DMS153 treated with DMSO at 0.1 percent for 48 hours (cell line): ENCODE measurements around the gene ANO2.

ENCODE experiments used
- DNase-seq: peaks from one replicate; lab custom pipeline; 2025; ENCODE audit not compliant: unreplicated experiment; lab: John Stamatoyannopoulos, UW

Gene ANO2

DNA sequence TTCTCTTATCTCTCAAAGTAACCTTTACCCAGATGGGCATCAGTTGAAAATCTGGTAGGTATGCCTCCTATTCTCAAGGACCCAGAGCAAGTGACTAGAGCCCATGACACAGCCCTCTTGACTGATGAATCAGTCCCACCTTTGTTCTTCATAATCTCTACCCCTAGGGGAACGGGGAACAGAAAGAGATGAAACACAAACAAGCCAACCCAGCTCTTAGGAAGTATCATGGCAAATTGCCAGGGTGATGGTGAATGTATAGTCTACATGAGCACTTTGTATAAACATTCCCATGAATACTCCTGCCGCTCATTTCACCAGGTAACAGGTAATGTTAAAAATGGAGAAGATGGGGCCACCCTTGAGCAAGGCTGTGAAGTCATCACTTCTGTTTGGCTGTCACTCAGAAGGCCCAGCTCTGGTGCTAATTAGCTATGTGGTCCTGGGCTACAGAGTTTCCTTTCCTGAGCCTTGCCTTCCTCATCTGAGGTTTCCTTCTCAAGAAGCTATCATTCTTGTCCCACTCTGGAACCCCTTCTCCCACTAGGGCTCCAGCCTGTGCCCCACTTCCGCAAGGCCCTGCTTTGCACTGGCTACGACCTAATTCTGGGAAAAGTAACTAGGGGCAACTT, 161.7 kb downstream of the ANO2 start:
- no peak for DNase-seq

GRCh38 chr12:5780536-5780935, 164.5 kb downstream of the ANO2 start:
- DNase-seq, result no peak

GRCh38 chr12:5779401-5779800, 165.7 kb downstream of the ANO2 start:
- no peak for DNase-seq

- DNase-seq, result no peak
Measured at GRCh38 chr12:5778821-5779220, 166.2 kb downstream of the ANO2 start.

DNA sequence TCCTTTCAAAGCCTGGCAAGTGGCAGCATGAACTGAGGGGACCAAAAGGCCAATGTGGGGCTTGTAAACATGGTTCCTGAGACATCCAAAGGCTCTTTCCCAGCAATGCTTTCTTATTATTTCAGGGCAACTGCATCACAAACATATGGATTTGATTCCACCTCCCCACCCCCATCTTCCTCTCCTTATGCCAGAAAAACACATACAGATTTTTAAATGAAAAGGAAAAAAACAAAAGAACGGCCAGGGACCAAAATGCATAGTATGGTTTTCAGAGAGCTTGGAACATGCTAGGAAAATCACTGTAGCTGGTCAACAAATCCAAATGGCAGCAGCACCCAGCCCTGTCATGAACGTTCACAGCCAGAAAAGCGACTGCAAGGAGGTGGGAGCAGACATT, 167.6 kb downstream of the ANO2 start:
- DNase-seq, result no peak

GRCh38 chr12:5776091-5776490, 169.0 kb downstream of the ANO2 start:
- DNase-seq, result no peak

- no peak for DNase-seq
Measured at GRCh38 chr12:5773550-5773949, 171.5 kb downstream of the ANO2 start.

DNA sequence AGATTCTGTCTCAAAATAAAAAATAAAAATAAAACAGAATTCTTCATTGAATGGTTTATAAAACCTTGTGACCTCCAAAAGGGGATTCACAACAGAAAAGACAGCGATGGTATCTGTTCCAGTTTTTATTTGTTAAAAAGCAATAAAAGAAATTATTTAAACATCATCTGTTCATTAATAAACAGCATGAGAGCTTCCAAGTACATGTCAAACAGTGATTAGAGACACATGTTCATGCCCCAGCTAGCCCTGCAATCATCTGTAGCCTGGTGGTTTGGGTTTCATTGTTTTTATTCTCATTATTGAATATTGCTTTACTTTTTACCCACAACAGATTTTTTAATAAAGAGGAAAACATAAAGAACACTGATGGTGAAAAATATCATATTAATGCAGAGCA, 173.3 kb downstream of the ANO2 start:
- no peak for DNase-seq

DNA sequence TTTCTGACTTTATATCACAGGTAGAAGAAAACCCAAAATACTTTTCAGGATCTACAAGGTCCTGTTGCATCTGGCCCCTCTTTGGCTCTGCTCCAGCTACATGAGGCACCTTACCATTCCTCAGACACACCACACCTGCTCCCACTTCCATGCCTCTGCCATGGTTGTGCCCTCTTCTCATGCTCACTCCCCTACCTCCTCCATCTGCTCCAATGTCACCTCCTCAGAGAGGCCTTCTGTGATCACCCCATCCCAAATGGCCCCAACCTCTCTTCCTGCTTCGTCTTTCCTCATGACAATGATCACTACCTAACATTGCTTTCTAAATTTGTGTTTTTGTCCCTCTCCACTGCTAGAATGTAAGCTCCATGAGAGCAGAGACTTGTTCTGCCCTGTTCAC, 174.3 kb downstream of the ANO2 start:
- DNase-seq, result no peak

DNA sequence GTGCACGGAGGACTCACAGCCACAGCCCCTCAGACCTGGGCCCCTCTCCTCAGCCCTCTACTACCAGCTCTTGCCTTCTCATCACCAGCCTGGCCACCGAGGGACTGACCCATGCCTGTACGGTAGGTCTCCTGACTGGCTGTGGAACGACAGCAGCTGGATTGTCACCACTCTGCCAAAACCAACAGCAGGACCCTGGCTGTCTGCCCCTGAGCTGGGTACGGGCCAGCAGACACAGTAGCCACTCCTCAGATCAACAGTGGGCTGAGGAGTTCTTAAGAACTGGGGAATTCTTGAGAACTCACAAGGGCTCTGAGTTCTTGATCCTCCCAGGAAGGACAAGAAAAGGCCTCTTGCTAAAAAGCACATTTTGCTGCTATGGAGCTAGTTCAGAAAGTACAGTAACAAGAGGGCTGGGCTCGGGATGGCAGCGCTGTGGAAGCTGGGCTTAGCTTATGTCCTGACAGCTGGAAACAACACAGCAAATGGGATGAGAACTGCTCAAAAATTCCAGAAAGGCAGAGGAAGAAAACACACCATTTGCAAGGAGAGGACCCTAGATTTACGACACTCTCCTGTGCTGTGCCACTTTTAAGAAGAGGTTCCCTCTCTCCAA, 176.4 kb downstream of the ANO2 start:
- DNase-seq, result no peak

DNA sequence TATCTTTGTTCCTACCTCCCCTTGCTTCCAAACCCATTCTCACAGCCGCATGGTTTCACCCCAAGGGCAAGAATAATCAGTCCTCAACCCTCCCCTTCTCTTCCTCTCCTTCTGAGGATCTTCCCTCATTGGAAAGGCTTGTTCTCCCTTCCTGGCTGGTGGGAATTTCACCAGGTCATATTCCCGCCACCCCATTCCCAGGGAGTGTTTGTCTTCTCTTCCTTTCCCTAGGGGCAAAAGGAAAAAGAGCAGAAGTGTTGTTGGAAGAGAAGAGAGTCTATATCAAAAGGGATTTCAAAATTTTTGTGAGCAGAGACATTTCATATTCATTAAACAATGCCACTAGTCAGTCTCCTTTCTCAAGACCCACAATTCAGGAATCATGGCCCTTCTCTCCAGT, 176.9 kb downstream of the ANO2 start:
- no peak for DNase-seq

GRCh38 chr12:5758347-5758746, 186.7 kb downstream of the ANO2 start:
- no peak for DNase-seq

- no peak for DNase-seq
Measured at GRCh38 chr12:5756338-5756842, 188.7 kb downstream of the ANO2 start.

DNA sequence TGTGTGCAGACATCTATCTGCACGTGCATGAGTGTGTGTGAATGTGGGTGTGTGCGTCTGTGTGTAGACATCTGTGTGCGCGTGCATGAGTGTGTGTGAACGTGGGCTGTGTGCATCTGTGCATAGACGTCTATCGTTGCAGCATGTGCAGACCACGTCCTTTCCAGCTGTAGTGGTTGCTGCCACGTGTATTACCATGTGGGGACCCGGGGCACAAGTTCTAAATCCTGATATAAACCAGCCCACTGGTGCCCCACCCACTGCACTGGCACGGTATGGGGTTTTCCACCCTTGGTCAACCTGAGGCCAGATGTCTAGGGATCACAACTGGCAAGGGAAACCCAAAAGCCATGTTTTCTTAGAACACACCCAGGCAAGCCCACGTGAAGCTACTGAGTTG, 197.0 kb downstream of the ANO2 start:
- DNase-seq, result no peak

DNA sequence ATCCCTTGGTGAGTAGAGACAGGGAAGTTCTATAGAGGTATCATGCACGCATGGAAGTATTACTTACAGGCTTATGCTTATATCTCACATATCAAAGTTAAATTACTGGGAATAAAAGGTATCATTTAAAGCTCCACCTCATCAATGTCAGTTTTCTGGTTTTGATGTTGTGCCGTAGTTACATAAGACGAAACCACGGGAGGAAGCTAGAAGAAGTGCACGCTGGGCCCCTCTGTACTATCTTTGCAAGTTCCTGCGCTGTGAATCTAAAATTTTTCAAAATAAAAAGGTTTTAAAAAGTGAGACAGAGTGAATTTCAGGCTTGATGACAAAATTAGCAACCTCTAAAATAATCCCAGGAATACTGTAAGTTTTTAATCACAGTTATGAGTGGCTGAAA, 198.1 kb downstream of the ANO2 start:
- DNase-seq, result no peak

GRCh38 chr12:5746036-5746908, 198.8 kb downstream of the ANO2 start:
- no peak for DNase-seq

DNA sequence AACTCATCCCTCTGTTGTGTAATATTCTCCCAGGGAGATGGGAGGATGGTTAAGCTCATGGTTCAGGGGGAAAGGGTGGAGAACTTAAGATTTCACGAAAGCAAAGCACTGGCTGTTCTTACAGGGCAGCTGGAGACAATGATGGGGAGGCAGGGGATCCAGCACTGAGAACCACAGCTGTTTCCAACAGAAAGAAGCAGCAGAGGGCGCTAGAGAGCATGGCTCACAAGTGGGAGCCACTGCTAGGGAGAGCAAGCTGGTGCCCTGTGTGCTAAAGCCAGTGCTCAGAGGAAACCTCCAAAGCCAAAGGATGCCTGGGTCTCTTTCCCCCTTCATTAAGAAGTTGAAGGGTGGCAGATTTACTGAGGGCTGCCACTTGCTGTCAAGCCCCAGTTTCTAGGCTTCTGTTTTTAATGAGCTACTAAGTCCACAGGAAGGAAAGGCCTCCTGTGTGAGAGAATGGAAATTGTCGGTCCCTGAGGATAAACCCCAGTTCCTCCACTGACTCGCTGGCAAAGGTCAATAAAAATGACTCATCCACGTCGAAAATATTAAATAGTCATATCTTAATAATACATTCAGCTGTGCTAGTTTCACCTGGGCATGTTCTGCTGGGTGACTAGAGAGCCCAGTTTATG, 199.7 kb downstream of the ANO2 start:
- DNase-seq, result peak; percentile 45

DNA sequence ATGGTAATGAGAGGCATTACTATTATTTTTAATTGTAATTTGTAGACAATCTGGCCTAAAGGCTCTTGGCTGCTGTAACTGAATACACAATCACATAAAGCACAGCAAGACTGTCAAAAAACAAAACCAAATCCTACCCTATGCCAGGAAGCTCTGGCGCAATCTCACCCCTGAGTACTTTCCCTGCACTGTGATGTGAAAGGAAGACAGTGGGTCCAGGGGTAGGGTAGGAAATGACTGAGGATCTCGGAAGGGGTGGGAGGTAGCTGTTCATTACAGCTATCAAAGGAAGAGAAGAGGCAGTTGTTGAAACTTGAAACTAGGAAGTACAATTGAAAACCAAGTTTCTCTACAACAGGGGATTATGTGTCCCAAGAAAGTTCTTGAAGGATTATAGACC, 202.8 kb downstream of the ANO2 start:
- no peak for DNase-seq

GRCh38 chr12:5739917-5740316, 205.1 kb downstream of the ANO2 start:
- DNase-seq, result no peak

GRCh38 chr12:5737778-5738177, 207.3 kb downstream of the ANO2 start:
- DNase-seq, result no peak

DNA sequence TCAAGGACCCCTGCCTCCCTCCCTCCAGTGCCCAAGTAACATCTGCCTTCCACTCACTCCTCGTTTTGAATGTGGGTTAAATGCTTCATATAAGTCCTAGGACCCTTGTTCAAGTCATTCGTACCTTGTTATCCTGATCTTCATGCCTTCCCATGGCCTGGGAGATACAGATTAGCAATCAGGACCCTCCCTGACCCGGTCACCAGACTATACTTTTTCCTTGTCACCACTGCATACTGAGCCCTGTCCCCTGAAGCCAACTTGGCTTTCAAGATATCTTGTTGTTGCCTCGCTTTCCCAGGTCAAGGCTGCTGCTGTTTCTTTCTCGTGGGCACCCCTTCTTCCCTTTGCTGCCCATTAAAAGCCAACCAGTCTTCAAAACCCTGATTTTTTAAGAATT, 208.5 kb downstream of the ANO2 start:
- DNase-seq, result no peak

- DNase-seq, result no peak
Measured at GRCh38 chr12:5736016-5736415, 209.0 kb downstream of the ANO2 start.
